ENCODE results near the gene ZPBP.

The ZPBP gene

DNA sequence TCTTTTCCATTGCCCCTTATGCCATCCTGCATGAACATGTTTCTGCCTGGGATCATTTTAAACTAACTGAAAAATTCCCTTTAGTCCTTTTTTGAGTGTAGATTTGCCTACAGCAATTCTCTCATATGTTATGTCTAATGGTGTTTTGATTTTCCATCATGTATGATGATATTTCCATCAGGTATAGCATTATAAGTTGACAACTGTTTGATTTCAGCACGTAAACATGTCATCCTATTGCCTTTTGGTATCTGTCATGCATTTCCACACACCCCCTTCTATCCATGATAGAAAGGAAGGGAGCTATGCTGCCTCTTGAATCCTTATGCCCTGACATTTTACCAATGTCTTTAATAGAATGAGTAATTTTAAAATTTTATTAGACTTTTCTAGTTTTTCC is 116.8 kb downstream of the ZPBP start:
- Histone ChIP-seq H3K4me2 (ENCODE audit: low read depth, low read length, poor library complexity, severe bottlenecking) (no peak overlapping the region), H3K27me3 (ENCODE audit: insufficient read depth, low read length, poor library complexity, severe bottlenecking) (no peaks in the 10 kb centered on the region), H3K4me1 (ENCODE audit: insufficient read depth, low read length, poor library complexity, severe bottlenecking) (no peaks in the 10 kb centered on the region), H3K4me3 (ENCODE audit: low read length, poor library complexity, severe bottlenecking) (no peak overlapping the region), H2AFZ (ENCODE audit: low read length) (no peak overlapping the region), H3K36me3 (ENCODE audit: insufficient read depth, low read length) (no peaks in the 10 kb centered on the region), H3K9me3 (ENCODE audit: insufficient read depth, low read depth, low read length) (no peaks in the 10 kb centered on the region), H4K20me1 (ENCODE audit: insufficient read depth, low read length, poor library complexity, severe bottlenecking) (no peaks in the 10 kb centered on the region), H3F3A (ENCODE audit: low read depth) (no peaks in the 10 kb centered on the region; the same call in 1 of the 2 replicates), H3K9ac (ENCODE audit: low read depth, low read length, poor library complexity, severe bottlenecking) (no peak overlapping the region), H3K9me2 (replicated peaks; ENCODE audit: low read depth, low read length) (no peaks in the 10 kb centered on the region; the same call in 1 of the 2 replicates), H3K79me2 (ENCODE audit: insufficient read depth, low read length) (no peaks in the 10 kb centered on the region)
- TF ChIP-seq, protein P1, sequence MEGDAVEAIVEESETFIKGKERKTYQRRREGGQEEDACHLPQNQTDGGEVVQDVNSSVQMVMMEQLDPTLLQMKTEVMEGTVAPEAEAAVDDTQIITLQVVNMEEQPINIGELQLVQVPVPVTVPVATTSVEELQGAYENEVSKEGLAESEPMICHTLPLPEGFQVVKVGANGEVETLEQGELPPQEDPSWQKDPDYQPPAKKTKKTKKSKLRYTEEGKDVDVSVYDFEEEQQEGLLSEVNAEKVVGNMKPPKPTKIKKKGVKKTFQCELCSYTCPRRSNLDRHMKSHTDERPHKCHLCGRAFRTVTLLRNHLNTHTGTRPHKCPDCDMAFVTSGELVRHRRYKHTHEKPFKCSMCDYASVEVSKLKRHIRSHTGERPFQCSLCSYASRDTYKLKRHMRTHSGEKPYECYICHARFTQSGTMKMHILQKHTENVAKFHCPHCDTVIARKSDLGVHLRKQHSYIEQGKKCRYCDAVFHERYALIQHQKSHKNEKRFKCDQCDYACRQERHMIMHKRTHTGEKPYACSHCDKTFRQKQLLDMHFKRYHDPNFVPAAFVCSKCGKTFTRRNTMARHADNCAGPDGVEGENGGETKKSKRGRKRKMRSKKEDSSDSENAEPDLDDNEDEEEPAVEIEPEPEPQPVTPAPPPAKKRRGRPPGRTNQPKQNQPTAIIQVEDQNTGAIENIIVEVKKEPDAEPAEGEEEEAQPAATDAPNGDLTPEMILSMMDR (conservative IDR thresholded peaks at IDR 0.05; ENCODE audit: low read length) = no peak
- no peak for TF ChIP-seq EZH2phosphoT487 (IDR thresholded peaks at IDR 0.05; ENCODE audit: borderline replicate concordance)

DNA sequence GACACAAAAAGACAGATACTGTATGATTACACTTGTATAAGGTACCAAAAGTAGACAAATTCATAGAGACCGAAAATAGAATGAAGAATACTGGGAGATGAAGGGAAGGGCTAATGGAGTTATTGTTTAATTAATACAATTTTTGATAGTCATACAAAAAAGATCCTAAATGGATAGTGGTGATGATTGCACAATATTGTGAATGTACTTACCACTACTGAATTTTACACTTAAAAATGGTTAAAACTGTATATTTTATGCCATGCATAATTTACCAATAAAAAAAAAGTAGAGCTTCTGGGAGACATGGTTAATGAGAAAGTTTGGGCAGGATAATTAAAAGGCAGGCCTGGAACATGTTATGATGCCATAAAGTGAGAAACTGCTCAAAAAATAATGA is 119.0 kb downstream of the ZPBP start:
- no peak overlapping the region for H2AFZ ChIP-seq (ENCODE audit: low read length)
- H4K20me1 ChIP-seq (ENCODE audit: insufficient read depth, low read length, poor library complexity, severe bottlenecking) = no peaks in the 10 kb centered on the region
- no peaks in the 10 kb centered on the region for H3K36me3 ChIP-seq (ENCODE audit: insufficient read depth, low read length)
- H3K4me2 ChIP-seq (ENCODE audit: low read depth, low read length, poor library complexity, severe bottlenecking) = no peak overlapping the region
- no peaks in the 10 kb centered on the region for H3K27me3 ChIP-seq (ENCODE audit: insufficient read depth, low read length, poor library complexity, severe bottlenecking)
- H3K9ac ChIP-seq (ENCODE audit: low read depth, low read length, poor library complexity, severe bottlenecking) = no peak overlapping the region
- H3K4me1 ChIP-seq (ENCODE audit: insufficient read depth, low read length, poor library complexity, severe bottlenecking) = no peaks in the 10 kb centered on the region
- H3K9me2 ChIP-seq (replicated peaks; ENCODE audit: low read depth, low read length) = no peaks in the 10 kb centered on the region; the same call in 1 of the 2 replicates
- no peaks in the 10 kb centered on the region for H3K79me2 ChIP-seq (ENCODE audit: insufficient read depth, low read length)
- H3K4me3 ChIP-seq (ENCODE audit: low read length, poor library complexity, severe bottlenecking) = no peak overlapping the region
- H3F3A ChIP-seq (ENCODE audit: low read depth) = no peaks in the 10 kb centered on the region; the same call in 1 of the 2 replicates
- TF ChIP-seq, protein P1 (conservative IDR thresholded peaks at IDR 0.05; ENCODE audit: low read length) = no peak
- no peak for TF ChIP-seq EZH2phosphoT487 (IDR thresholded peaks at IDR 0.05; ENCODE audit: borderline replicate concordance)
- no peaks in the 10 kb centered on the region for H3K9me3 ChIP-seq (ENCODE audit: insufficient read depth, low read depth, low read length)

DNA sequence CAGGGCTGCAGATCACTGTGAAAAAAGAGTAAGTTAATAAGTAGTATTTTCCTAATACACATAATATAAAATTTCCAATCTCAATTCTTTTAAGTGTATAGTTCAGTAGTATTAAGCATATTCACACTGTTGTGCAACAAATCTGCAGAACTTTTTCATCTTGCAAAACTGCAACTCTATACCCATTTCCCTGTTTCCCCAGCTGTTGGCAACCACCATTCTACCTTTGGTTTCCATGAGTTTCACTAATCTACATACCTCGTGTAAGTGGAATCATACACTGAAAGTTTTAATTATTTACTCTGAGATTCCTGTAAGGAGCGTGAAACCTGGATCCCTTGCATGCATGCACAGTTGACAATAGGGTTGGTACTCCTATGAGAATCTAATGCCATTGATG is 155.4 kb downstream of the ZPBP start:
- no peaks in the 10 kb centered on the region for H3K79me2 ChIP-seq (ENCODE audit: insufficient read depth, low read length)
- no peak overlapping the region for H3K9ac ChIP-seq (ENCODE audit: low read depth, low read length, poor library complexity, severe bottlenecking)
- H3K4me3 ChIP-seq (ENCODE audit: low read length, poor library complexity, severe bottlenecking) = no peak overlapping the region
- H2AFZ ChIP-seq (ENCODE audit: low read length) = no peak overlapping the region
- TF ChIP-seq, protein P1 (conservative IDR thresholded peaks at IDR 0.05; ENCODE audit: low read length) = no peak
- no peak for TF ChIP-seq EZH2phosphoT487 (IDR thresholded peaks at IDR 0.05; ENCODE audit: borderline replicate concordance)
- H3K27me3 ChIP-seq (ENCODE audit: insufficient read depth, low read length, poor library complexity, severe bottlenecking) = no peaks in the 10 kb centered on the region
- no peaks in the 10 kb centered on the region for H3K4me1 ChIP-seq (ENCODE audit: insufficient read depth, low read length, poor library complexity, severe bottlenecking)
- H3K36me3 ChIP-seq (ENCODE audit: insufficient read depth, low read length) = no peaks in the 10 kb centered on the region
- no peak overlapping the region for H3K4me2 ChIP-seq (ENCODE audit: low read depth, low read length, poor library complexity, severe bottlenecking)
- no peaks in the 10 kb centered on the region for H3F3A ChIP-seq (ENCODE audit: low read depth)
- H3K9me3 ChIP-seq (ENCODE audit: insufficient read depth, low read depth, low read length) = no peaks in the 10 kb centered on the region
- H4K20me1 ChIP-seq (ENCODE audit: insufficient read depth, low read length, poor library complexity, severe bottlenecking) = no peaks in the 10 kb centered on the region
- no peaks in the 10 kb centered on the region for H3K9me2 ChIP-seq (replicated peaks; ENCODE audit: low read depth, low read length)

Data from Loucy (cell line).